Myocyte (in vitro differentiated cells): ENCODE data around the gene STMN1. TPM values are rescaled to one million over a fixed set of nuclear protein-coding genes. Genes with fewer than 3 reads are reported as not detected.

Source experiments
- DNase-seq: peaks from one replicate; pipeline ENCODE4 v3.0.0-alpha.2; 2012; ENCODE audit warnings: low read depth
- total RNA-seq: library from RNA; depleted of rRNA; stranded (reverse); fragments of >200 nt; gene quantifications from 2 replicates; pipeline ENCODE4 v1.2.3, GENCODE V29; 2014

Gene STMN1
- total RNA-seq, 1 donor from 2014 or later: 138 TPM

DNA sequence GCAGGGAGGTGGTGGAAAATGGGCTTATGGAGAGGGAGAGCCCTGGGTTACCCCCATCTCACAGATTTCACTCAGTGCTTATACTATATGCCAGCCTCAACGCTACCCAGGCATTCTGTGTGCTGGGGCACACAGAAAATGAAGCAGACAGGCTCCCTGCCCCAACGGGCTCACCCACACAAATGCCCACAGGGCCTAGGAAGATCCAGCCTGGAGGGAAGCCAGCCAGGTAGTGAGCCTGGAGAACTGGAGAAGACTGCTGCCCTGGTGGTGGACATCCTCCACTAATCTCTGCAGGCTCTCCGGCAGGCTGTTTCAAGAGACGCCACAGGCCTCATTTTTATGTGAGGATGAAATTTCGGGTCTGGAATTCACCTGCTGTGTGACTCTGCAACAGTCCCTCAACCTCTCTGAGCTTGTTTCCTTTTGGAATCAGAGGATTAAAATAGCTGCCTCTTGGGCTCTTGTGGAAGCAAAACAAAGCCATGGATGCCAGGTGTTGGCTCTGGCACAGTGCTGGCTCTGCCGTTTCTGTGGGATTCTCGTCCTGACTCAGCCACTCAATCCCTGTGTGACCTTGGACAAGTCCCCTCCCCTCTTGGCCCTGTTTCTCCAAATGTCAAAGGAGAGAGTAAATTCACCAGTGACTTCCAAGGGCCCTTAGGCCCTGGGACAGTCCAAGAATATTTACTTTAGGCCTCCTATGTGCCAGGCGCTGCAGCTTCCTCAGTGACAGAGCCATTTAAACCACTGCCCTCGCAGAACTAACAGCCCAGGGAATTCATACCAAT, 34.3 kb downstream of the STMN1 start:
- DNase-seq: peak; percentile 85

GRCh38 chr1:25871086-25871703, 35.0 kb downstream of the STMN1 start:
- DNase-seq: peak; percentile 59

DNA sequence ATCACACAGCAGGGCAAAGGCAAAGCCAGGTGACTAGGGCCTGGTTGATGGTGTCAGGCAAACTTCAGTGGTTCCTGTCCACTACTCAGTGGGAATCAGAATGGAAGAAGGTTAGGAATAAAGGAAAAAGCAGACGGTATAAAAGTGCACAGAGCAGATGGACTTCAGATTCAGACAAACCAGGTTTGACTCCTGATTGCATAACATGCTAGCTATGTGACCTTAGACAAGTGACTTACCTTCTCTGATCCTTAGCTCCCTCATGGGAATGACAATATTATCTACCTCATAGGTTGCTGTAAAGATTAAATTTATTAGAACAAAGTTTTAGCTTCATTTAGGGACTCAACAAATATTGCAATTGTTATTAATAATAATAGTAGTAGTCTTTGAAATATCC, 35.6 kb downstream of the STMN1 start:
- DNase-seq: no peak

GRCh38 chr1:25869909-25870606, 36.2 kb downstream of the STMN1 start:
- DNase-seq: no peak

- no peak for DNase-seq
Observed at GRCh38 chr1:25867210-25867991, 38.8 kb downstream of the STMN1 start.

GRCh38 chr1:25866288-25866687, 39.9 kb downstream of the STMN1 start:
- no peak for DNase-seq

DNA sequence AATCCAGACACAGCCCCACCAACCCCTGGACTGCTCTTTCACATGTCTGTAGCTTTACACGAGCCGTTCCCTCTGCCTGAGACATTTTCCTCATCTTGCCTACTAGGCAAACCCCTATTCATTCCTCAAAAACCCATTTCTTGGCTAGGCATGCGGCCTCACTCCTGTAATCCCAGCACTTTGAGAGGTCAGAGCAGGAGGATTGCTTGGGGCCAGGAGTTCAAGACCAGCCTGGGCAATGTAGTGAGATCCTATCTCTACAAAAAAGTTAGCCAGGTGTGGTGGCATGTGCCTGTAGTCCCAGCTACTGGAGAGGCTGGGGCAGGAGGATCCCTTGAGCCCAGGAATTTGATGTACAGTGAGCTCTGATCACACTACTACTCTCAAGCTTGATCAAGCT, 41.8 kb downstream of the STMN1 start:
- DNase-seq: no peak

DNA sequence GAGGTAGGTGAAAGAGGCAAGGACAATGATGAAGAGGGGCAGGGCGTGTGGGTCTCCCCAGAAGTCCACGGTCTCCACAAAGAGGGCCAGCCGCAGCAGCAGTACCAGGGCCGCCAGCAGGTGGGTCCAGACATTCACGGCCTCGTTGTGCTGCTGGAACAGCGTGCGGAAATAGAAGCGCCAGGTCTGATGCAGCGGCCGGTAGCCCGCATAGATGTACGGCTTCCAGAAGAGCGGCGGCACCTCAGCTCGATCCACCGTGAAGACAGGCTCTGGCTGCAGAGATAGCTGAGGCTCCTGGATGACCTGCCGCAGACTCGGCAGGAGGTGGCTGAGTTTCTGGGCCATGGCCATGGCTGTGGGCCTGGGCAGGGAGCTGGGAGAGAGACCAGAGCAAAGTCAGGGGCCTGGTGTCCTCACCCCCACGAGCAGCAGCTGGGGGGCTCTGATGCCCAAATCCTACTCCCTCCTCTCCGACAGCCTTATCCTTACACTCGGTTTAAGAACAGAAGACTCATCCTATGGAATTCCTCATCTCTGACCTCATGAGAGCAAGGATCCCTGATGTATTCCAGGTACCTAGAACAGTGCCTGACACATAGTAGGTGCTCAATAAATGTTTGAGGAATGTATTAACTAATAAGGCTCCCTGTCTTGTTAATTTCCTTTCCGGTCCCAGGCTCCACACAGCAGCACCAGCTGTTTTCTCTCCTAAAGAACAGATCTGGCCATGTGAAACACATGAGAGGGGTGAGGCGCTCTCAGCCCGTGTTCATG, 42.5 kb downstream of the STMN1 start:
- no peak for DNase-seq

DNA sequence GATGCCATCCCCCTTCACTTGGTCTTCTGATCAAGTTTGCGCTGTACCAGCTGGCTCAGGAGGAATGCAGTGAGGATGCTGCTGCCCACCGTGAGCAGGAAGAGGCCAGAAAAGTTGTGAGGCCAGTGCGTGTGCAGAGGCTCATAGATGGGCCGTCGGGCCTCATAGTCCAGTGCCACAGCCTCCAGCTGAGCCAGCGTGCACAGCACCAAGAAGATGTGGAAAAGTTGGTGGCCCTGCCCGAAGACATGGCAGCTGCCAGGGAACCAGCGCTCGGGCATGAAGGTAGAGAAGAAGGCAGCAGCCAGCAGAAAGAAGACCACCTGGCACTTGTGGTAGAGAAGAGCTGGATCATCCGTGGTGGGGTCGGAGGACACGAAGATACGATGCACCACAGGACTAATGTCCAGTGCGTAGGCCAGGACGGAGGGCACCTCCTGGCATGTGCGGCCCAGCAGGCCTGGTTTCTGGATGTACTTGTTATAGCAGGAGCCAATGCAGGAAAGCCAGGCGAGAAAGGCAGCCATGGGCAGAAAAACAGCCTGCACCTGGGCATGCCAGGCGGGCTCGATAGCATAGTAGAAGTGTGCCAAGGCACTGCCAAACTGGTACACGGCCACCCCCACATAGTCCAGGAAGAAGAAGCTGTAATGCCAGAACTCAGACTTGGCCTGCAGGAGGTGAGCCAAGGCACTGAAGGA, 43.3 kb downstream of the STMN1 start:
- no peak for DNase-seq

DNA sequence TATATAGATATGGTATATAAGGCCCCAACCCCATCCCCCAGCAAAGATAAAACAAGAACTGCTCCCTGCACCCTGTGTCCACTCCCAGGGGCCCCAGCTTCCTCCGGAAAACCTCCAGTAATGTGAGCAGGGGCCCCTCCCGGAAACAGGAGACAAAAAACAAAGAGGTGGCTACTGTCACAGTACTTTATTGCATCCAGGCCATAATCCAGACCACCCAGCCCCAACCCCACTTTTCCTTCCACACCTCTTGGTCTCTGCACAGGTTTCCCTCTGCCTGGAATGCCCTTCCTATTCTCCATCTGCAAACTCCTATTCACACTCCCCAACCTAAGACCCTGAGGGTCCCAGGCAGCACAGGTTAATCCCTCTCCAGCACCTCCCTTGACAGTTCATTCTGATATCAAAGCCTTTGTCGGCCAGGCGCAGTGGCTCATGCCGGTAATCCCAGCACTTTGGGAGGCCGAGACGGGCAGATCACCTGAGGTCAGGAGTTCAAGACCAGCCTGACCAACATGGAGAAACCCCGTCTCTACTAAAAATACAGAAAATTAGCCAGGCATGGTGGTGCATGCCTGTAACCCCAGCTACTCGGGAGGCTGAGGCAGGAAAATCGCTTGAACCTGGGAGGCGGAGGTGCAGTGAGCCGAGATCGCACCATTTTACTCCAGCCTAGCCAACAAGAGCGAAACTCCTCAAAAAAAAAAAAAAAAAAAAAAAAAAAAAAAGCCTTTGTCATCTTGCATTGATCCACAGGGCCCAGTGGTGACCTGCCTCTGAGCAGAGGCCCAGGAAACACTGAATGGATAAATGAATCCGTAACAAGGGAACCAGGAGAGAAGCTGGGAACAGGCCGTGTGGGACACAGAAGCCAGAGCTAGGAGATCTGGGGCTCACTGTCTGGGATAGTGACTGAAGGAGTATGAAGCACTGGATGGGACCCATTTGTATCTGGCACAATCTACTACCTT, 44.6 kb downstream of the STMN1 start:
- DNase-seq: no peak

GRCh38 chr1:25858906-25859789, 47.1 kb downstream of the STMN1 start, which contains the start of gene AUNIP:
Gene AUNIP, minus strand, starts transcription at chr1:25859457. Its CDS starts 100 bp downstream, at chr1:25859357.
- peak; percentile 90 for DNase-seq

GRCh38 chr1:25858494-25858893, 47.7 kb downstream of the STMN1 start:
- DNase-seq: no peak

DNA sequence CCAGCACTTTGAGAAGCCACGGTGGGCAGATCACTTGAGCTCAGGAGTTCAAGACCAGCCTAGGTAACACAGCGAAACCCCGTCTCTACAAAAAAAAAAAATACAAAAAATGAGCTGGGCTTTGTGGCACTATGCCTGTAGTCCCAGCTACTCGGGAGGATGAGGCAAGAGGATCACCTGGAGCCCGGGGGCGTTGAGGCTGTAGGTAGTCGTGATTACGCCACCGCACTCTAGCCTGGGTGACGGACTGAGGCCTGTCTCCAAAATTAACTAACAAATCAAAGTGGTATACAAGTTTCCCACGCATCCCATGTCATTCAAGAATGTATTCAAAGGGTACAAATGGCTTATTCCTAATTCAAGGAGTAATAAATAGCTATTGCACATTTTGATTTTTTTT, 49.4 kb downstream of the STMN1 start:
- no peak for DNase-seq

DNA sequence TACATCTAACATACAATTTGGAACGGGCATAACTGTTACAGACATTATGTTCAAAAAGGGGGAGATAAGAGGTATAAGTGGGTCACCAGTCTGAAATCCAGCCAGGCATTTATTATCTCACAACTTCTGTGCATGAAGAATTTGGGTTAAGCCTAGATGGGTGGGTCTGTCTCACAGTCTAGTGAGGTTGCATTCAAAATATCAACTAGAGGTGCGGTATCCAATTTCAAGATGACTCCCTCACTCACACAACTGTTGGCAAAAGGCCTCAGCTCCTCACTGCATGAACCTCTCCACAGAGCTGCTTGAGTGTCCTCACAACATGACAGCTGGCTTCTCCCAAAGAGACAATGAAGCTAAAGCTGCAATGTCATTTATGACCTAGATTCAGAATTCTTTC, 51.7 kb downstream of the STMN1 start:
- peak; percentile 65 for DNase-seq
